GM12891 (cell line): Measurements from ENCODE around the gene BRI3BP.

Source experiments
- POLR2A ChIP-seq: IDR thresholded peaks from 2 replicates; pipeline ENCODE4 v1.6.1; 2011; ENCODE audit warnings: low read depth, low read length, control low read depth
- POLR2AphosphoS5 ChIP-seq: IDR thresholded peaks from 2 replicates; pipeline ENCODE4 v1.6.1; 2011; ENCODE audit warnings: low read depth, low read length, control low read depth
- TAF1 ChIP-seq: IDR thresholded peaks from 2 replicates; pipeline ENCODE4 v1.6.1; 2011; ENCODE audit warnings: low read depth, low read length, control low read depth

- no peak for TF ChIP-seq POLR2AphosphoS5
- TF ChIP-seq TAF1: no peak
- no peak for TF ChIP-seq POLR2A
Measured at GRCh38 chr12:124976999-124977398, 16.4 kb upstream of the BRI3BP start.
